ENCODE data around the gene CD69.

CD69 gene

DNA sequence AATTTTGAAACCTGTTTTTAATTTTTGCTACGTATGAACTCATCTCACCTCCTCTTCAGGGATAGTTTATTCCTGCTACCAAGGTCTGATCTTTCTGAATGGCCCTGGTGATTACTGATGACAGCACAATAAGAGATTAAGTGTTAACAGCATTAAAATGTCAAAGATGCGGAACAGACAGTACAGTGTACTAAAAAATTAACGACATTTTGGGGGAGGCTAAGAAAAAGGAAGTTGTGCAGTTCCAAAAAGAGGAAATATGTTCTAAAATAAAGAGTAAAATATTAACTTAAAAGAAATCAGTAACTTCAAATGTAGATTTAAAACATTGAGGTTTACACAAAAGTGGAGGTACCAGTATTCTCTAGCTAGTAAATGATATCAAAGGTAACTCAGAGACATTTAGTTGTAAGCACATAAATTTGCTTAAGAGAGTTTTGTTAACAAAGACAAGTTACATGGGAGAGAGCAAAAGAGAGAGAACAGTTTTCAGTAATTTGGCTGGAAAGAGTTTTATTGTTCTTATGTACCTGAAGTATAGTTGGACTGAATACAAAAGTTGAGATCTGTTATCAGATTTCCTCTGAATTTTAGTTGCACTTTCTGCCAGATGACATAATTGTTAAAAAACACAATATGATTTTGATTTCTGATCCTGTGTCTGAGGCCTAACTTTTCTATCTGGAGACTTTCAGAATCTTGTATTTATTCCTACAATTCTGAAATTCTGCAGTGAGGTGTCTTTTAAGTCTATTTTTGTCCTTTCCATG, 23.6 kb downstream of the CD69 start:
- Histone ChIP-seq H3K27ac (ENCODE audit: insufficient read depth, low read depth, low read length, poor library complexity, severe bottlenecking) (no peak overlapping the region), H3K27me3 (ENCODE audit: control insufficient read depth, insufficient read depth, low read length, poor library complexity, severe bottlenecking) (no peaks in the 10 kb centered on the region), H3K4me3 (ENCODE audit: insufficient read depth, low read depth, low read length) (no peak overlapping the region), H3K9me3 (ENCODE audit: control insufficient read depth, low read length) (no peaks in the 10 kb centered on the region), H3K4me1 (ENCODE audit: control insufficient read depth, insufficient read depth, low read length) (no peaks in the 10 kb centered on the region), H3K36me3 (ENCODE audit: control insufficient read depth, insufficient read depth, low read length) (no peaks in the 10 kb centered on the region)
- WGBS, 2 experiments: 87 to 95% methylated on average over 3 of the region's 3 CpGs

DNA sequence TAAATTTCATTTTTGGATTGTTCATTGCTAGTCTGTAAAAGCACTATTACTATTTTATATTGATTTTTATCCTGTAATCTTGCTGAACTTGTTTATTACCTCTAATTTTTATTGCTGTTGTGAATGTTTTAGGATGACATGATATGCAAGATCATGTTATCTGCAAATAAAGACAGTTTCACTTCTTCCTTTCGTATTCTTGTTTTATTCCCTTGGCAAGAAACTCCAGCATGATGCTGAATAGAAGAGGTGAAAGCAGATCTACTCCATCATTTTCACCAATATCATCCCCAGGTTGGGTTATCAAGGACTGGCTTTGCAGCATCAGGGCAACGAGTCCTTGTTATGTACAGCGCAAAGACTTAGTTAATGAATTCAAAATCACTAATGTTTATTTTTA, 25.1 kb downstream of the CD69 start:
- no peak overlapping the region for H3K27ac ChIP-seq (ENCODE audit: insufficient read depth, low read depth, low read length, poor library complexity, severe bottlenecking)
- no peaks in the 10 kb centered on the region for H3K27me3 ChIP-seq (ENCODE audit: control insufficient read depth, insufficient read depth, low read length, poor library complexity, severe bottlenecking)
- H3K9me3 ChIP-seq (ENCODE audit: control insufficient read depth, low read length): no peaks in the 10 kb centered on the region
- no peaks in the 10 kb centered on the region for H3K4me1 ChIP-seq (ENCODE audit: control insufficient read depth, insufficient read depth, low read length)
- no peak overlapping the region for H3K4me3 ChIP-seq (ENCODE audit: insufficient read depth, low read depth, low read length)
- no peaks in the 10 kb centered on the region for H3K36me3 ChIP-seq (ENCODE audit: control insufficient read depth, insufficient read depth, low read length)
- 83 to 98% methylated on average over 2 of the region's 3 CpGs for WGBS, 2 experiments

- Histone ChIP-seq H3K9me3 (ENCODE audit: control insufficient read depth, low read length) (no peaks in the 10 kb centered on the region), H3K4me1 (ENCODE audit: control insufficient read depth, insufficient read depth, low read length) (no peaks in the 10 kb centered on the region), H3K36me3 (ENCODE audit: control insufficient read depth, insufficient read depth, low read length) (no peaks in the 10 kb centered on the region), H3K27me3 (ENCODE audit: control insufficient read depth, insufficient read depth, low read length, poor library complexity, severe bottlenecking) (no peaks in the 10 kb centered on the region), H3K4me3 (ENCODE audit: insufficient read depth, low read depth, low read length) (no peak within 1 kb of the TSS), H3K27ac (ENCODE audit: insufficient read depth, low read depth, low read length, poor library complexity, severe bottlenecking) (no peak within 1 kb of the TSS)
- 83 to 85% methylated on average over 8 of the region's 8 CpGs for WGBS, 2 experiments
Measured at GRCh38 chr12:9732921-9733461, 27.7 kb downstream of the CD69 start, which contains the start of gene CLECL1. Gene CLECL1 (minus strand): TSS chr12:9733097.

GRCh38 chr12:9731797-9732196, 28.9 kb downstream of the CD69 start:
- Histone ChIP-seq H3K4me3 (ENCODE audit: insufficient read depth, low read depth, low read length) (no peak overlapping the region), H3K27me3 (ENCODE audit: control insufficient read depth, insufficient read depth, low read length, poor library complexity, severe bottlenecking) (no peaks in the 10 kb centered on the region), H3K9me3 (ENCODE audit: control insufficient read depth, low read length) (no peaks in the 10 kb centered on the region), H3K36me3 (ENCODE audit: control insufficient read depth, insufficient read depth, low read length) (no peaks in the 10 kb centered on the region), H3K27ac (ENCODE audit: insufficient read depth, low read depth, low read length, poor library complexity, severe bottlenecking) (no peak overlapping the region), H3K4me1 (ENCODE audit: control insufficient read depth, insufficient read depth, low read length) (no peaks in the 10 kb centered on the region)
- 84% methylated on average over 2 of the region's 2 CpGs; no CpG with 5 or more reads in 1 of the 2 experiments for WGBS, 2 experiments

GRCh38 chr12:9731393-9731792, 29.3 kb downstream of the CD69 start:
- H3K27ac ChIP-seq (ENCODE audit: insufficient read depth, low read depth, low read length, poor library complexity, severe bottlenecking): no peak overlapping the region
- no peaks in the 10 kb centered on the region for H3K27me3 ChIP-seq (ENCODE audit: control insufficient read depth, insufficient read depth, low read length, poor library complexity, severe bottlenecking)
- H3K36me3 ChIP-seq (ENCODE audit: control insufficient read depth, insufficient read depth, low read length): no peaks in the 10 kb centered on the region
- no peaks in the 10 kb centered on the region for H3K4me1 ChIP-seq (ENCODE audit: control insufficient read depth, insufficient read depth, low read length)
- no peak overlapping the region for H3K4me3 ChIP-seq (ENCODE audit: insufficient read depth, low read depth, low read length)
- no peaks in the 10 kb centered on the region for H3K9me3 ChIP-seq (ENCODE audit: control insufficient read depth, low read length)
- 100% methylated on average over 1 to 3 of the region's 6 CpGs for WGBS, 2 experiments

DNA sequence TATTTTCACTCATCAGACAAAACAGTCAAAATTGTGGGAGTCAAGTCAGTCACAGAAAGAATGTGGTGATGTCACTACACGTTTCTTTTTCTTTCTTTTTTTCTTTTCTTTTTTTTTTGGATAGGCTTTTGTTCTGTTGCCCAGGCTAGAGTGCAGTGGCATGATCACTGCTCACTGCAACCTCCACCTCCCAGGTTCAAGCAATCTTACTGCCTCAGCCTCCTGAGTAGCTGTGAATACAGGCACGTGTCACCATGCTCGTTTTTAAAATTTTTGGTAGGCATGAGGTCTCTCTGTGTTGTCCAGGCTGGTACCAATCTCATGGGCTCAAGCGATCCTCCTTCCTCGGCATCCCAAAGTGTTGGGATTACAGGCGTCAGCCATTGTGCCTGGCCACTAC, 30.1 kb downstream of the CD69 start:
- H3K4me3 ChIP-seq (ENCODE audit: insufficient read depth, low read depth, low read length): no peak overlapping the region
- no peak overlapping the region for H3K27ac ChIP-seq (ENCODE audit: insufficient read depth, low read depth, low read length, poor library complexity, severe bottlenecking)
- H3K4me1 ChIP-seq (ENCODE audit: control insufficient read depth, insufficient read depth, low read length): no peaks in the 10 kb centered on the region
- 89 to 90% methylated on average over 6 of the region's 6 CpGs for WGBS, 2 experiments
- no peaks in the 10 kb centered on the region for H3K36me3 ChIP-seq (ENCODE audit: control insufficient read depth, insufficient read depth, low read length)
- no peaks in the 10 kb centered on the region for H3K27me3 ChIP-seq (ENCODE audit: control insufficient read depth, insufficient read depth, low read length, poor library complexity, severe bottlenecking)
- H3K9me3 ChIP-seq (ENCODE audit: control insufficient read depth, low read length): no peaks in the 10 kb centered on the region

DNA sequence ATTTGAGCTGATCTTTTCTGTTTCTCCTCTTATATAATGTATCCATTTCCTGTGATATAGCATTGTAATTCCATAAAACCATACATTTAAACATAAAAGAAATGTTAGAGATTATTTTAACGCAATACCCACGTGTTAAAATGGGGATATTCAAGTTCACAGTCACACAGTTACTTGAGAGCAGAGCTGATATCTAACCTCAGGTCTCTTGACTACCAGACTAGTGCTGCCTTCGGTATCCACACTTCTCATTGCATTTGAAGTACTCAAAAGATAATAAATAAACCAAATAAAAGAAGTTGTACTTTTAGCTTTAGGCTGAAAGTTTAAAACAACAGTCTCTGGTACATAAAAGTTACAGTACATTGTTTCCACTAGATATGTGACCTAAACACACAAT, 30.7 kb downstream of the CD69 start:
- 93 to 100% methylated on average over 2 to 3 of the region's 3 CpGs for WGBS, 2 experiments
- H3K4me1 ChIP-seq (ENCODE audit: control insufficient read depth, insufficient read depth, low read length): no peaks in the 10 kb centered on the region
- no peak overlapping the region for H3K4me3 ChIP-seq (ENCODE audit: insufficient read depth, low read depth, low read length)
- H3K9me3 ChIP-seq (ENCODE audit: control insufficient read depth, low read length): no peaks in the 10 kb centered on the region
- H3K27me3 ChIP-seq (ENCODE audit: control insufficient read depth, insufficient read depth, low read length, poor library complexity, severe bottlenecking): no peaks in the 10 kb centered on the region
- H3K27ac ChIP-seq (ENCODE audit: insufficient read depth, low read depth, low read length, poor library complexity, severe bottlenecking): no peak overlapping the region
- H3K36me3 ChIP-seq (ENCODE audit: control insufficient read depth, insufficient read depth, low read length): no peaks in the 10 kb centered on the region

DNA sequence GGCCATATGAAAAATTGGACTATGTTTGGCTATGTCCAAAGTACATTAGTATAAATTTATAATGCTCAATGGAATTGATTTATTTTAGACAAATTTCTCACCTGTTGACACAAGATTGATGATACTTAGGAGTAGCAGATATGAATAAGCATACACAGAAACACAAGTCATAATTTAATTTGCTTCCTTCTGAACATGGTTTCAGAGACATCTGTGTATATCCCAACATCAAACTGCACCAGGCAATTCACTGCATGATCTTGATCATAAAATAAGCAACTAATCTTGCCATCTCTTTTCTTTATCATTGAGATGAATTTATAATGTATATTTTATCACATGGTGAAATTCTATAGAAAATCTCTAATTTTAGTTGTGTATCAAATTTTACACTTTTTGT, 31.6 kb downstream of the CD69 start:
- Histone ChIP-seq H3K27ac (ENCODE audit: insufficient read depth, low read depth, low read length, poor library complexity, severe bottlenecking) (no peak overlapping the region), H3K4me3 (ENCODE audit: insufficient read depth, low read depth, low read length) (no peak overlapping the region), H3K36me3 (ENCODE audit: control insufficient read depth, insufficient read depth, low read length) (no peaks in the 10 kb centered on the region), H3K4me1 (ENCODE audit: control insufficient read depth, insufficient read depth, low read length) (no peaks in the 10 kb centered on the region), H3K27me3 (ENCODE audit: control insufficient read depth, insufficient read depth, low read length, poor library complexity, severe bottlenecking) (no peaks in the 10 kb centered on the region), H3K9me3 (ENCODE audit: control insufficient read depth, low read length) (no peaks in the 10 kb centered on the region)

- Histone ChIP-seq H3K4me3 (ENCODE audit: insufficient read depth, low read depth, low read length) (no peak overlapping the region), H3K27me3 (ENCODE audit: control insufficient read depth, insufficient read depth, low read length, poor library complexity, severe bottlenecking) (no peaks in the 10 kb centered on the region), H3K9me3 (ENCODE audit: control insufficient read depth, low read length) (no peaks in the 10 kb centered on the region), H3K36me3 (ENCODE audit: control insufficient read depth, insufficient read depth, low read length) (no peaks in the 10 kb centered on the region), H3K4me1 (ENCODE audit: control insufficient read depth, insufficient read depth, low read length) (no peaks in the 10 kb centered on the region), H3K27ac (ENCODE audit: insufficient read depth, low read depth, low read length, poor library complexity, severe bottlenecking) (no peak overlapping the region)
- 100% methylated on average over 1 of the region's 1 CpG; no CpG with 5 or more reads in 1 of the 2 experiments for WGBS, 2 experiments
Measured at GRCh38 chr12:9727813-9728212, 32.9 kb downstream of the CD69 start.

DNA sequence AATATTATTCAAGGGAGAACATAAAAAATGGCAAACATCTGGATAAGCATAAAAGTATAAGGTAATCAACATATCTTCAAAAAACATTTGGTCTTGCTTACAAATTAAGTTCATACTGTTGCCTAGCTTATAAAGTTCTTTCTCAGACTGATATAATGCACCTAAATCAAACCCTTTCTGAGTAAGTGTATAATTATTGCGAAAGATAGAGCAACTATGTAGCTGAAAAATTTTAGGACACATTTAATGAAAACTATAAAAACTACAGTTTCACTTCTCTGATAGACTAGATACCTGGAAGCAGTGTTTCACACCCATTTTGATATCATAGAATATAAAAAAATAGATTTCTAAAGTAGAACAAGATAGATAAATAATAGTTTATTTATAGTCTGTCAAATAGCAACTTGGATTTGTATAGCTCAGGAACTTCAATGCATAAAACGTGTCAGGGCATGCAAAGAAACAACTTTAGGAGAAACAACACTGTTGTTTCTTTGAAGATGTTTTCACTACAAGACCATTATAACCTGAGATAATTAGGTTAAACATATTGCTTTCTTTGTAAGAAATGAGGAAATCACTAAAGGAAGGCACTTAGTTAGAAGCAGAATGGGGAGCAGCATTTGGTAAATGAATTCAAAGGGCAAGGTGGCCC, 35.4 kb downstream of the CD69 start:
- WGBS, 2 experiments: 50 to 89% methylated on average over 1 of the region's 2 CpGs
- Histone ChIP-seq H3K27me3 (ENCODE audit: control insufficient read depth, insufficient read depth, low read length, poor library complexity, severe bottlenecking) (no peaks in the 10 kb centered on the region), H3K27ac (ENCODE audit: insufficient read depth, low read depth, low read length, poor library complexity, severe bottlenecking) (no peak overlapping the region), H3K4me1 (ENCODE audit: control insufficient read depth, insufficient read depth, low read length) (no peaks in the 10 kb centered on the region), H3K36me3 (ENCODE audit: control insufficient read depth, insufficient read depth, low read length) (no peaks in the 10 kb centered on the region), H3K9me3 (ENCODE audit: control insufficient read depth, low read length) (no peaks in the 10 kb centered on the region), H3K4me3 (ENCODE audit: insufficient read depth, low read depth, low read length) (no peak overlapping the region)
